GM10248 (cell line): ENCODE data around the gene PPHLN1.

Experiments
- CTCF ChIA-PET: fragments of 300-600 bp; sonication (Branson Sonifier 250); formaldehyde crosslinking; extraction: SDS; loops from one replicate; lab custom pipeline; 2021; ENCODE audit warnings: antibody characterized with exemption; lab: Yijun Ruan, JAX
- POLR2A ChIA-PET: fragments of 350-650 bp; sonication (Branson Sonifier 250); formaldehyde crosslinking; extraction: SDS; loops from one replicate; lab custom pipeline; 2020; ENCODE audit warnings: antibody characterized with exemption; lab: Yijun Ruan, JAX
- DNase-seq: peaks from one replicate; pipeline ENCODE4 v3.0.0; 2012; ENCODE audit errors: extremely low spot score
- CTCF ChIP-seq: IDR thresholded peaks from 2 replicates; pipeline ENCODE4 v1.5.1; 2012; ENCODE audit warnings: mild to moderate bottlenecking, low read depth; ENCODE audit errors: extremely low read depth, missing control alignments, control extremely low read depth

Gene PPHLN1

GRCh38 chr12:42288544-42288943 lies 37.4 kb upstream of the PPHLN1 start:
- DNase-seq: no peak
- no peak for TF ChIP-seq CTCF
- POLR2A ChIA-PET: no interaction called here
- CTCF ChIA-PET: no interaction called here

- POLR2A ChIA-PET: no interaction called here
- TF ChIP-seq CTCF: no peak
- CTCF ChIA-PET: interaction anchor here (0.9 to 1.6 kb wide), 3 partner anchors 16 to 80 kb away, joined by 3 to 7 read pairs (median 4); no protein-coding TSS in a partner anchor
- DNase-seq: no peak
These were observed 34.3 kb upstream of the PPHLN1 start for GRCh38 chr12:42291680-42292079.

GRCh38 chr12:42296503-42297109 lies 29.4 kb upstream of the PPHLN1 start:
- TF ChIP-seq CTCF: peak; percentile 41
- CTCF ChIA-PET: interaction anchor here (1.1 to 1.4 kb wide), 3 partner anchors 12 to 35 kb away, joined by 3 to 4 read pairs (median 3); no protein-coding TSS in a partner anchor
- DNase-seq: no peak
- POLR2A ChIA-PET: no interaction called here

GRCh38 chr12:42298887-42299286 lies 27.1 kb upstream of the PPHLN1 start:
- no peak for DNase-seq
- POLR2A ChIA-PET: no interaction called here
- TF ChIP-seq CTCF: no peak
- CTCF ChIA-PET: interaction anchor here (0.7 to 1.4 kb wide), 7 partner anchors 9 to 77 kb away, joined by 3 to 6 read pairs (median 3); no protein-coding TSS in a partner anchor

GRCh38 chr12:42299392-42300308 lies 26.3 kb upstream of the PPHLN1 start:
- ChIA-PET CTCF (interaction anchor here (1.4 kb wide), 2 partner anchors 10 to 63 kb away, joined by 3 read pairs; no protein-coding TSS in a partner anchor), POLR2A (no interaction called here)
- peak; percentile 51 for DNase-seq
- TF ChIP-seq CTCF: no peak

GRCh38 chr12:42306297-42306696 lies 19.7 kb upstream of the PPHLN1 start:
- no peak for TF ChIP-seq CTCF
- no peak for DNase-seq
- ChIA-PET POLR2A (no interaction called here), CTCF (no interaction called here)
